Fibroblast of lung (primary cell): Measurements from ENCODE around the gene KASH5.

Experiments used
- CTCF ChIP-seq, 2 donors: IDR thresholded peaks in 1 of 2; conservative IDR thresholded peaks in 1 of 2; 1 replicate in 1 of 2; 2 replicates in 1 of 2; pipeline ENCODE4 v1.5.1; 2011 to 2012; ENCODE audit warnings: low read length in 2 of 2, control low read depth in 1 of 2, inconsistent platforms in 1 of 2, low read depth in 1 of 2, mild to moderate bottlenecking in 1 of 2
- EZH2 ChIP-seq: IDR thresholded peaks from 2 replicates; pipeline ENCODE4 v1.5.1; 2012; ENCODE audit warnings: low read length, control low read depth, mild to moderate bottlenecking; ENCODE audit errors: missing control alignments

DNA sequence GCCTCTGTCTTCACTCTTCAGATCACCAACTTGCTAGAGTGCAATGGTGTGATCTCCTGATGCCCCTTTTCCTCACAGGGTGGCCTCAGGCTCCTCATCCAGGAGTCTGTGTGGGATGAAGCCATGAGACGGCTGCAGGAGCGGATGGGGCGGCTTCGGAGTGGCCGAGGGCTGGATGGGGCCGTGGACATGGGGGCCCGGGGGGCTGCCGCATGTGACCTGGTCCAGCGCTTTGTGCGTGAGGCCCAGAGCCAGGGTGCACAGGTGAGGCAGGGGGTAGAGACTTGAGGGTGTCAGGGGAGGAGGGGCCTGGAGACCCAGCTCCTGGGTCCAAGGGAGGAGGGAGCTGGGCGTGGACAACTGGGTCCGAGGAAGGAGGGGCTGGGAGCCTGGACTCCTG, 74.4 kb downstream of the KASH5 start:
- TF ChIP-seq CTCF (conservative IDR thresholded peaks at IDR 0.05 in 1 of 2, IDR thresholded peaks at IDR 0.05 in 1 of 2; ENCODE audit: low read depth in 1 of 2, low read length in 2 of 2), result no peak
- no peak for TF ChIP-seq EZH2
